Islet precursor cell (in vitro differentiated cells): ENCODE data around the gene ARL13B.
"Not testable (repeated sequence)": the region's sequence is repeated elsewhere in the genome, so short reads cannot be mapped to it uniquely, and the experiment has no call there.

ENCODE experiments used
- DNase-seq: peaks from one replicate; pipeline ENCODE4 v3.0.0-alpha.2; 2018

The ARL13B gene

GRCh38 chr3:94063496-94064119 lies 83.7 kb downstream of the ARL13B start:
- no peak for DNase-seq

- no peak for DNase-seq
Measured at GRCh38 chr3:94064243-94064860, 84.4 kb downstream of the ARL13B start.

- no peak for DNase-seq
Measured at GRCh38 chr3:94065122-94065521, 85.2 kb downstream of the ARL13B start.

- no peak for DNase-seq
Measured at GRCh38 chr3:94065819-94066480, 86.0 kb downstream of the ARL13B start.

- DNase-seq: no peak
Measured at GRCh38 chr3:94066506-94067500, 86.8 kb downstream of the ARL13B start.

- DNase-seq: no peak
Measured at GRCh38 chr3:94069194-94069813, 89.3 kb downstream of the ARL13B start.

GRCh38 chr3:94070341-94070911 lies 90.5 kb downstream of the ARL13B start:
- no peak for DNase-seq

- DNase-seq: no peak
Measured at GRCh38 chr3:94071713-94072284, 91.8 kb downstream of the ARL13B start.

- no peak for DNase-seq
Measured at GRCh38 chr3:94076055-94076454, 96.1 kb downstream of the ARL13B start.

GRCh38 chr3:94080552-94080951 lies 100.6 kb downstream of the ARL13B start:
- not testable (repeated sequence) for DNase-seq

- no peak for DNase-seq
Measured at GRCh38 chr3:94081884-94082283, 101.9 kb downstream of the ARL13B start.

GRCh38 chr3:94082391-94082937 lies 102.5 kb downstream of the ARL13B start:
- DNase-seq: no peak

- DNase-seq: no peak
Measured at GRCh38 chr3:94083261-94083660, 103.3 kb downstream of the ARL13B start.

GRCh38 chr3:94089126-94089525 lies 109.2 kb downstream of the ARL13B start:
- DNase-seq: no peak

- DNase-seq: no peak
Measured at GRCh38 chr3:94092086-94092485, 112.1 kb downstream of the ARL13B start.

- DNase-seq: no peak
Measured at GRCh38 chr3:94093151-94093550, 113.2 kb downstream of the ARL13B start.

- DNase-seq: no peak
Measured at GRCh38 chr3:94095111-94095510, 115.2 kb downstream of the ARL13B start.

GRCh38 chr3:94098452-94098851 lies 118.5 kb downstream of the ARL13B start:
- no peak for DNase-seq

GRCh38 chr3:94099311-94099710 lies 119.4 kb downstream of the ARL13B start:
- DNase-seq: no peak

- DNase-seq: no peak
Measured at GRCh38 chr3:94101860-94102259, 121.9 kb downstream of the ARL13B start.
